PC-9 (cell line): Measurements from ENCODE around the gene USP34.

Source experiments
- CTCF ChIP-seq: fragments of 200-600 bp; sonication (generic); conservative IDR thresholded peaks from 2 replicates; pipeline ENCODE4 v1.6.1; 2017; ENCODE audit warnings: mixed run types, antibody characterized with exemption, mild to moderate bottlenecking, moderate library complexity
- EZH2 ChIP-seq: fragments of 200-600 bp; sonication (generic); IDR thresholded peaks from 2 replicates; pipeline ENCODE4 v1.8.0; 2017; ENCODE audit warnings: antibody characterized with exemption, low read depth

GRCh38 chr2:61291851-61292575 lies 178.9 kb downstream of the USP34 start:
- TF ChIP-seq EZH2 (no peak), CTCF (no peak)
